HUES48 (cell line): ENCODE data around the gene DAPP1.

ENCODE experiments used
- H3K27ac ChIP-seq: one replicate; pipeline ENCODE4 v1.7.0; 2013; ENCODE audit warnings: low read depth, low read length, inconsistent platforms
- H3K27me3 ChIP-seq: 2 replicates; pipeline ENCODE4 v1.6.1; 2013; ENCODE audit warnings: mild to moderate bottlenecking, low read length; ENCODE audit not compliant: control insufficient read depth, insufficient read depth
- H3K36me3 ChIP-seq: 2 replicates; pipeline ENCODE4 v1.6.1; 2013; ENCODE audit warnings: low read length; ENCODE audit not compliant: control insufficient read depth, insufficient read depth
- H3K4me1 ChIP-seq: 2 replicates; pipeline ENCODE4 v1.6.1; 2013; ENCODE audit warnings: mild to moderate bottlenecking, low read length; ENCODE audit not compliant: control insufficient read depth, insufficient read depth
- H3K4me3 ChIP-seq: 2 replicates; pipeline ENCODE4 v1.5.1; 2013; ENCODE audit warnings: mild to moderate bottlenecking, low read depth, low read length
- H3K9ac ChIP-seq: 2 replicates; pipeline ENCODE4 v1.6.1; 2013; ENCODE audit warnings: mild to moderate bottlenecking, low read depth, low read length, moderate library complexity
- H3K9me3 ChIP-seq: 2 replicates; pipeline ENCODE4 v1.6.1; 2013; ENCODE audit warnings: low read length; ENCODE audit not compliant: control insufficient read depth, insufficient read depth

The DAPP1 gene

DNA sequence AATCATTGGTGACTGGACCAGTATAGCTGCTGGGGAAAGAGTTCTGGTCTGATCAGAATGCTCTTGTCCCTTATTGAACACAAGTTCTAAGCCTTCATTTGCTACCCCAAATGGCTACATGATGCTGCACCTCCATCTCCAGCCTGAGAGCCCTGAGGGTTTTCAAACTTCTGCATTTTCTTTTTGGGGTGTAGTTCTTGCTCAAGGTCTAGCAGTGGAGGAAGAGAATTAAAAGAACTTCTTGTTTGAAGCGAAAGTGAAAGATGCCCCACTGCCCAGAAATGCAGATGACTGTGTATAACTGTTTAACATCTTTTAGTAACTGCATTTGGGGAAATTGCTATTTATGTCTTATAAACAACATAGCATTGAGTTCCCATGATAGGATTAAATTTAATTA, 39.1 kb downstream of the DAPP1 start:
- Histone ChIP-seq H3K27me3 (no peaks in the 10 kb centered on the region), H3K4me3 (no peak overlapping the region), H3K4me1 (no peaks in the 10 kb centered on the region), H3K9me3 (no peaks in the 10 kb centered on the region), H3K9ac (no peak overlapping the region), H3K36me3 (no peaks in the 10 kb centered on the region), H3K27ac (no peak overlapping the region)

GRCh38 chr4:99856166-99856565, 39.5 kb downstream of the DAPP1 start:
- no peaks in the 10 kb centered on the region for H3K4me1 ChIP-seq
- H3K4me3 ChIP-seq: no peak overlapping the region
- no peaks in the 10 kb centered on the region for H3K36me3 ChIP-seq
- no peak overlapping the region for H3K9ac ChIP-seq
- no peaks in the 10 kb centered on the region for H3K27me3 ChIP-seq
- no peak overlapping the region for H3K27ac ChIP-seq
- H3K9me3 ChIP-seq: no peaks in the 10 kb centered on the region

DNA sequence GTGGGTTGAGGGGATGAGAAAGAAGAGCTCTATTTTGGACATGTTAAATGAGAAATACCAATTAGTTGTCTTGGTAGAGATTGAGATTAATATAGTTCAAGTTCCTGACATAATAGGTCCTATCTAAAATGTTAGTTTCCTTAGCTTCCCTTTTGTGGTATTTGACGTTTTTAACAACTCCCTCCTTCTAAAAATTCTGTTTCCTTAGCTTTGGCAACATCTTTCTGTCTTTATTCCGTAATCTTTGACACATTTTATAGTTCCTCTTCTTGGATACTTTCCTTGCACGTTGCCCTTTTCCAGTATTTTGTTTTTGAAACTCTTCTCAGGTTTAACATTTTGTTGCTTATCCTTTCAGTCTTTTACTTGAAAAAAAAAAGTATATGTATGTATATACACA, 40.7 kb downstream of the DAPP1 start:
- Histone ChIP-seq H3K27ac (no peak overlapping the region), H3K36me3 (no peaks in the 10 kb centered on the region), H3K4me1 (no peaks in the 10 kb centered on the region), H3K9ac (no peak overlapping the region), H3K9me3 (no peaks in the 10 kb centered on the region), H3K4me3 (no peak overlapping the region), H3K27me3 (no peaks in the 10 kb centered on the region)

DNA sequence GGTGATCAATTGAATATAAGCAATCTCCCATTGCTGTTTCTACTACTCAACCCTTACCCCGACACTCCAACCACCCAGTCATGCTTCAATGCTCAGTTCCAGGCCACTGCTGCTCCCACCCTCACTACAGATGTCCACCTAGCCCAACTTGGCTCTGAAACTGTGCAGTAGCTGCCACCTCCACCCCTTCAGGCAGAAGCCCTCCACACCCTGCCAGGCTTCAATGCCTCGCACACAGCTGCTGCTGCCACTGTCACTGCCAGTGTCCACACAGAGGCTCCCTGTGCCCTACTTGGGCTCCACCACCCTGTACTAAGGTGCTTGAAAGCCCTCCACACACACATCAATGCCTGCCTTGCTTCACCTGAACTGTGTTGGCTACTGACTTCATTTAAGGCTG, 43.0 kb downstream of the DAPP1 start:
- no peaks in the 10 kb centered on the region for H3K36me3 ChIP-seq
- no peaks in the 10 kb centered on the region for H3K4me1 ChIP-seq
- H3K4me3 ChIP-seq: no peak overlapping the region
- no peak overlapping the region for H3K9ac ChIP-seq
- H3K9me3 ChIP-seq: no peaks in the 10 kb centered on the region
- H3K27ac ChIP-seq: no peak overlapping the region
- no peaks in the 10 kb centered on the region for H3K27me3 ChIP-seq

GRCh38 chr4:99860521-99860920, 43.9 kb downstream of the DAPP1 start:
- Histone ChIP-seq H3K4me3 (no peak overlapping the region), H3K9ac (no peak overlapping the region), H3K27ac (no peak overlapping the region), H3K27me3 (no peaks in the 10 kb centered on the region), H3K4me1 (no peaks in the 10 kb centered on the region), H3K9me3 (no peaks in the 10 kb centered on the region), H3K36me3 (no peaks in the 10 kb centered on the region)

- Histone ChIP-seq H3K27me3 (no peaks in the 10 kb centered on the region), H3K9me3 (no peaks in the 10 kb centered on the region), H3K4me1 (no peaks in the 10 kb centered on the region), H3K36me3 (no peaks in the 10 kb centered on the region), H3K27ac (no peak overlapping the region), H3K4me3 (no peak overlapping the region), H3K9ac (no peak overlapping the region)
Observed at GRCh38 chr4:99861120-99861905, 44.7 kb downstream of the DAPP1 start.

GRCh38 chr4:99863804-99864203, 47.2 kb downstream of the DAPP1 start:
- H3K27me3 ChIP-seq: no peaks in the 10 kb centered on the region

DNA sequence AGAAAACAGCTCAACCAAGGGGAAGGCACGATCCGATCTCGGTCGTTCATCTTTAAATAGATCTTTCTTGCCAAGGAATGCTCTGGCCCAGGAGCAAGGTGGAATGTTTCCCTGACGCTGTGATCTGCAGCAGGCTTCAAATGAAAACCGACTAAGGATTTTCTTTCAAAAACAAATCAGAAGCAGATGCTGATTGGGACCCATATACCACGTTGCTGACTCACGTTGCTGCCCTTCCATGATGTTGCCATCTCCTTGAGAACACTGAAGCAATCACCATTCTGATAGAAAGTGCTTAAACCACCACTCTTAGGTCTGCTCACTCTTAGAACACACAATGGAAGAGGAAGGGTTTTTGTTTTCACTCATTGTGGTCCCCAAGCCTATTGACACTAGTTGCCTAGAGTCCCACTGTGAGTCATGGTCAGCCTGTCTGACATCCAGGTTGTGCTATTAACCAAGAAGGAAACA, 51.5 kb downstream of the DAPP1 start:
- Histone ChIP-seq H3K4me1 (peaks cover 8% of the 10 kb centered on the region), H3K9ac (no peak overlapping the region), H3K27me3 (no peaks in the 10 kb centered on the region), H3K36me3 (no peaks in the 10 kb centered on the region), H3K27ac (peak overlapping the region; percentile 77), H3K4me3 (no peak overlapping the region; the same call in 1 of the 2 replicates), H3K9me3 (no peaks in the 10 kb centered on the region)

More at GRCh38 chr4:99863804-99864203, 47.2 kb downstream of the DAPP1 start:
- H3K4me1 ChIP-seq: peaks cover 8% of the 10 kb centered on the region
- no peaks in the 10 kb centered on the region for H3K9me3 ChIP-seq
- H3K9ac ChIP-seq: no peak overlapping the region
- no peak overlapping the region for H3K4me3 ChIP-seq
- no peak overlapping the region for H3K27ac ChIP-seq
- H3K36me3 ChIP-seq: no peaks in the 10 kb centered on the region

DNA sequence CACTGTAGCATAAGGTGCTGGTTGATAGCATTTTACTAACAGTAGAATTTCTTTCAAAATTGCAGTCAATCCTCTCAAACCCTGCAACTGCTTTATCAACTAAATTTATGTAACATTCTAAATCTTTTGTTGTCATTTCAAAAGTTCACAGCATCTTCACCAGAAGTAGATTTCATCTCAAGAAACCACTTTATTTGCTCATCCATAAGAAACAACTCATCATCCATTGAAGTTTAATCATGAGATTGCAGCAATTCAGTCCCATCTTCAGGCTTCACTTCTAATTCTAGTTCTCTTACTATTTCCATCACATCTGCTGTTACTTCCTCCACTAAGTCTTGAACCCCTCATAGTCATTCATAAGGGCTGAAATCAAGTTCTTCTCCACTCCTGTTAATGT, 55.9 kb downstream of the DAPP1 start:
- H3K4me1 ChIP-seq: peaks cover 8% of the 10 kb centered on the region
- no peak overlapping the region for H3K27ac ChIP-seq
- no peaks in the 10 kb centered on the region for H3K9me3 ChIP-seq
- no peaks in the 10 kb centered on the region for H3K27me3 ChIP-seq
- no peak overlapping the region for H3K9ac ChIP-seq
- no peaks in the 10 kb centered on the region for H3K36me3 ChIP-seq
- no peak overlapping the region for H3K4me3 ChIP-seq

DNA sequence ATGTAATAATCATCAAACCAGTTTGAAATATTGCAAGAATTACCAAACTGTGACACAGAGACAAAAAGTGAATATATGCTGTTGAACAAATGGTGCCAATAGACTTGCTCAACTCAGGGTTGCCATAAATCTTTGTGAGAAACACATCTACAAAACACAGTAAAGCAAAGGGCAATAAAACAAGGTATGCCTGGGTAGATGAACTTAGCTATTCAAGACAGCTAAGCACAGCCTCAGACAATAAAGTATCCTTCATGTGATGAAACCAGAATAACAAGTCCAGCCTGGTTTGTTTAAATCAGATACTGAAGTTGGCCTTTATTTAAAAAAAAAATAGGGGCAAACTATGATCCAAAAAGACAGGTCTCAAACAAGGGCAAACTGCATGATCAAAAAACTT, 58.4 kb downstream of the DAPP1 start:
- Histone ChIP-seq H3K27me3 (no peaks in the 10 kb centered on the region), H3K27ac (no peak overlapping the region), H3K4me3 (no peak overlapping the region), H3K36me3 (peaks cover 14% of the 10 kb centered on the region; the same call in 1 of the 2 replicates), H3K4me1 (no peaks in the 10 kb centered on the region), H3K9me3 (no peaks in the 10 kb centered on the region), H3K9ac (no peak overlapping the region)

- Histone ChIP-seq H3K9me3 (no peaks in the 10 kb centered on the region), H3K4me1 (no peaks in the 10 kb centered on the region), H3K9ac (no peak overlapping the region), H3K36me3 (peaks cover 33% of the 10 kb centered on the region), H3K27ac (no peak overlapping the region), H3K4me3 (no peak overlapping the region), H3K27me3 (no peaks in the 10 kb centered on the region)
Observed at GRCh38 chr4:99876946-99877345, 60.3 kb downstream of the DAPP1 start.
